Measurements from ENCODE around the gene LCT. TPM values are rescaled to one million over a fixed set of nuclear protein-coding genes. Genes with fewer than 3 reads are reported as not detected.

Gene LCT
- total and polyA plus RNA-seq, 2 of the 13 experiments (the other 11 are each of a cell fraction or from before 2014, with no cell fraction given): not detected

GRCh38 chr2:135741395-135742324 is 95.3 kb downstream of the LCT start, which contains the start of gene UBXN4 (continued):
- TF ChIP-seq, protein P1, sequence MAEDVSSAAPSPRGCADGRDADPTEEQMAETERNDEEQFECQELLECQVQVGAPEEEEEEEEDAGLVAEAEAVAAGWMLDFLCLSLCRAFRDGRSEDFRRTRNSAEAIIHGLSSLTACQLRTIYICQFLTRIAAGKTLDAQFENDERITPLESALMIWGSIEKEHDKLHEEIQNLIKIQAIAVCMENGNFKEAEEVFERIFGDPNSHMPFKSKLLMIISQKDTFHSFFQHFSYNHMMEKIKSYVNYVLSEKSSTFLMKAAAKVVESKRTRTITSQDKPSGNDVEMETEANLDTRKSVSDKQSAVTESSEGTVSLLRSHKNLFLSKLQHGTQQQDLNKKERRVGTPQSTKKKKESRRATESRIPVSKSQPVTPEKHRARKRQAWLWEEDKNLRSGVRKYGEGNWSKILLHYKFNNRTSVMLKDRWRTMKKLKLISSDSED (CRISPR knock-in tag; IDR thresholded peaks at IDR 0.05): peak; percentile 55; the same call in 1 of the 2 replicates
- TF ChIP-seq FOXO1 (CRISPR knock-in tag; IDR thresholded peaks at IDR 0.05): no peak; the same call in 1 of the 2 replicates
- peak; percentile 62 for TF ChIP-seq MLX (CRISPR knock-in tag; IDR thresholded peaks at IDR 0.05)
- TF ChIP-seq NONO (IDR thresholded peaks at IDR 0.05): no peak
- TF ChIP-seq NONO (CRISPR knock-in tag; conservative IDR thresholded peaks at IDR 0.05): peak; percentile 85
- peak; percentile 96 for TF ChIP-seq POGZ (CRISPR knock-in tag; IDR thresholded peaks at IDR 0.05)
- TF ChIP-seq, protein P2, sequence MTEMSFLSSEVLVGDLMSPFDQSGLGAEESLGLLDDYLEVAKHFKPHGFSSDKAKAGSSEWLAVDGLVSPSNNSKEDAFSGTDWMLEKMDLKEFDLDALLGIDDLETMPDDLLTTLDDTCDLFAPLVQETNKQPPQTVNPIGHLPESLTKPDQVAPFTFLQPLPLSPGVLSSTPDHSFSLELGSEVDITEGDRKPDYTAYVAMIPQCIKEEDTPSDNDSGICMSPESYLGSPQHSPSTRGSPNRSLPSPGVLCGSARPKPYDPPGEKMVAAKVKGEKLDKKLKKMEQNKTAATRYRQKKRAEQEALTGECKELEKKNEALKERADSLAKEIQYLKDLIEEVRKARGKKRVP (CRISPR knock-in tag; IDR thresholded peaks at IDR 0.05): peak in 1 of 2 experiments; percentile 82; a peak in 2 of 4 replicates
- TF ChIP-seq PHF8 (CRISPR knock-in tag; IDR thresholded peaks at IDR 0.05): peak; percentile 95
- TF ChIP-seq ZNF546 (CRISPR knock-in tag; conservative IDR thresholded peaks at IDR 0.05): peak; percentile 66; the same call in 1 of the 2 replicates
- 0 out of 2 replicates have a peak, but pooled peaks have one; percentile 24 for TF ChIP-seq ZNF629 (CRISPR knock-in tag; conservative IDR thresholded peaks at IDR 0.05)
- TF ChIP-seq ZNF552 (CRISPR knock-in tag; IDR thresholded peaks at IDR 0.05; ENCODE audit: borderline replicate concordance): no peak; the same call in none of the 2 replicates
- TF ChIP-seq TSC22D2 (CRISPR knock-in tag; IDR thresholded peaks at IDR 0.05; ENCODE audit: borderline replicate concordance): peak; percentile 65
- TF ChIP-seq HIC2 (CRISPR knock-in tag; IDR thresholded peaks at IDR 0.05; ENCODE audit: low read depth): peak; percentile 49; the same call in 1 of the 2 replicates
- peak; percentile 80 for TF ChIP-seq DBP (CRISPR knock-in tag; IDR thresholded peaks at IDR 0.05; ENCODE audit: not compliant biosample characterization)
- TF ChIP-seq HNRNPLL (IDR thresholded peaks at IDR 0.05; ENCODE audit: low read depth, low read length, poor library complexity, severe bottlenecking): peak; percentile 95
- TF ChIP-seq ZBTB7B (CRISPR knock-in tag; IDR thresholded peaks at IDR 0.05): peak; percentile 71
- TF ChIP-seq, protein P3, sequence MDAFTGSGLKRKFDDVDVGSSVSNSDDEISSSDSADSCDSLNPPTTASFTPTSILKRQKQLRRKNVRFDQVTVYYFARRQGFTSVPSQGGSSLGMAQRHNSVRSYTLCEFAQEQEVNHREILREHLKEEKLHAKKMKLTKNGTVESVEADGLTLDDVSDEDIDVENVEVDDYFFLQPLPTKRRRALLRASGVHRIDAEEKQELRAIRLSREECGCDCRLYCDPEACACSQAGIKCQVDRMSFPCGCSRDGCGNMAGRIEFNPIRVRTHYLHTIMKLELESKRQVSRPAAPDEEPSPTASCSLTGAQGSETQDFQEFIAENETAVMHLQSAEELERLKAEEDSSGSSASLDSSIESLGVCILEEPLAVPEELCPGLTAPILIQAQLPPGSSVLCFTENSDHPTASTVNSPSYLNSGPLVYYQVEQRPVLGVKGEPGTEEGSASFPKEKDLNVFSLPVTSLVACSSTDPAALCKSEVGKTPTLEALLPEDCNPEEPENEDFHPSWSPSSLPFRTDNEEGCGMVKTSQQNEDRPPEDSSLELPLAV (CRISPR knock-in tag; conservative IDR thresholded peaks at IDR 0.05; ENCODE audit: low read depth): no peak
- no peak for TF ChIP-seq SIN3A (IDR thresholded peaks at IDR 0.05; ENCODE audit: borderline replicate concordance, low read depth, low read length)

Data from HepG2 (cell line).